Raji (cell line): ENCODE data around the gene NSFL1C.

ENCODE experiments used
- POLR2A ChIP-seq: IDR thresholded peaks from 2 replicates; pipeline ENCODE4 v1.6.1; 2011; ENCODE audit warnings: low read depth, low read length, control low read depth; ENCODE audit not compliant: insufficient read depth

Gene NSFL1C

GRCh38 chr20:1426231-1426849 is 40.3 kb downstream of the NSFL1C start:
- TF ChIP-seq POLR2A, result no peak

- TF ChIP-seq POLR2A, result no peak
Observed at GRCh38 chr20:1424336-1424735, 42.3 kb downstream of the NSFL1C start.

GRCh38 chr20:1423625-1424106 is 43.0 kb downstream of the NSFL1C start:
- TF ChIP-seq POLR2A, result no peak

- no peak for TF ChIP-seq POLR2A
Observed at GRCh38 chr20:1423206-1423605, 43.4 kb downstream of the NSFL1C start.

- no peak for TF ChIP-seq POLR2A
Observed at GRCh38 chr20:1422753-1423152, 43.9 kb downstream of the NSFL1C start.

- TF ChIP-seq POLR2A, result no peak
Observed at GRCh38 chr20:1420066-1420465, 46.6 kb downstream of the NSFL1C start.

GRCh38 chr20:1418350-1418749 is 48.3 kb downstream of the NSFL1C start:
- no peak for TF ChIP-seq POLR2A

- no peak for TF ChIP-seq POLR2A
Observed at GRCh38 chr20:1417790-1418189, 48.9 kb downstream of the NSFL1C start.

GRCh38 chr20:1417273-1417672 is 49.4 kb downstream of the NSFL1C start:
- no peak for TF ChIP-seq POLR2A

GRCh38 chr20:1415667-1416468 is 50.8 kb downstream of the NSFL1C start:
- TF ChIP-seq POLR2A, result no peak

- no peak for TF ChIP-seq POLR2A
Observed at GRCh38 chr20:1414982-1415381, 51.7 kb downstream of the NSFL1C start.

GRCh38 chr20:1405801-1406200 is 60.8 kb downstream of the NSFL1C start:
- TF ChIP-seq POLR2A, result no peak

- TF ChIP-seq POLR2A, result no peak
Observed at GRCh38 chr20:1403624-1404023, 63.0 kb downstream of the NSFL1C start.

GRCh38 chr20:1402149-1402548 is 64.5 kb downstream of the NSFL1C start:
- TF ChIP-seq POLR2A, result no peak

GRCh38 chr20:1401451-1401907 is 65.2 kb downstream of the NSFL1C start:
- no peak for TF ChIP-seq POLR2A

- TF ChIP-seq POLR2A, result no peak
Observed at GRCh38 chr20:1397710-1398109, 68.9 kb downstream of the NSFL1C start.
